C4-2B (cell line): Measurements from ENCODE around the gene SFTA2.

ENCODE experiments used
- CTCF ChIP-seq: fragments of 450-650 bp; conservative IDR thresholded peaks from 2 replicates; pipeline ENCODE4 v1.5.1; 2017; ENCODE audit warnings: mild to moderate bottlenecking
- ZFX ChIP-seq: fragments of 450-650 bp; IDR thresholded peaks from 2 replicates; pipeline ENCODE4 v1.6.1; 2017

GRCh38 chr6:30900863-30901417, 31.0 kb downstream of the SFTA2 start:
- no peak for TF ChIP-seq CTCF
- no peak for TF ChIP-seq ZFX
